HUES48 (cell line): ENCODE measurements around the gene UBR4.

ENCODE experiments used
- H3K27ac ChIP-seq: one replicate; pipeline ENCODE4 v1.7.0; 2013; ENCODE audit warnings: low read depth, low read length, inconsistent platforms
- H3K27me3 ChIP-seq: 2 replicates; pipeline ENCODE4 v1.6.1; 2013; ENCODE audit warnings: mild to moderate bottlenecking, low read length; ENCODE audit not compliant: control insufficient read depth, insufficient read depth
- H3K36me3 ChIP-seq: 2 replicates; pipeline ENCODE4 v1.6.1; 2013; ENCODE audit warnings: low read length; ENCODE audit not compliant: control insufficient read depth, insufficient read depth
- H3K4me1 ChIP-seq: 2 replicates; pipeline ENCODE4 v1.6.1; 2013; ENCODE audit warnings: mild to moderate bottlenecking, low read length; ENCODE audit not compliant: control insufficient read depth, insufficient read depth
- H3K4me3 ChIP-seq: 2 replicates; pipeline ENCODE4 v1.5.1; 2013; ENCODE audit warnings: mild to moderate bottlenecking, low read depth, low read length
- H3K9ac ChIP-seq: 2 replicates; pipeline ENCODE4 v1.6.1; 2013; ENCODE audit warnings: mild to moderate bottlenecking, low read depth, low read length, moderate library complexity
- H3K9me3 ChIP-seq: 2 replicates; pipeline ENCODE4 v1.6.1; 2013; ENCODE audit warnings: low read length; ENCODE audit not compliant: control insufficient read depth, insufficient read depth

UBR4 gene

DNA sequence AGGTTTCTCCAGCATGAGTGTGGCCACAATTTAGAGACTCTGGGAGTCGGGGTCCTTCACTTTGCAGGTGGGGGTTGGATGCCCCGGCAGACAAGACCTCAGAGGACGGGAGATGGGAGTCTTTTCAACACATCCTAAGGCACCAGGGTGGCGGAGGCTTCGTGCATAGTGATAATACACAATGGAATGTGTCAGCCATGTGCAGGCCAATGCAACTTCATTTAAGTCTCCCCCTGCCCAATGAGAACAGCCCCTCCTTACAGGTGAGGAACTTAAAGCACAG, 177.7 kb downstream of the UBR4 start:
- Histone ChIP-seq H3K27ac (no peak overlapping the region), H3K27me3 (no peaks in the 10 kb centered on the region), H3K36me3 (no peaks in the 10 kb centered on the region), H3K9me3 (no peaks in the 10 kb centered on the region), H3K4me1 (peaks cover 5% of the 10 kb centered on the region; the same call in 1 of the 2 replicates), H3K4me3 (no peak overlapping the region), H3K9ac (no peak overlapping the region)

DNA sequence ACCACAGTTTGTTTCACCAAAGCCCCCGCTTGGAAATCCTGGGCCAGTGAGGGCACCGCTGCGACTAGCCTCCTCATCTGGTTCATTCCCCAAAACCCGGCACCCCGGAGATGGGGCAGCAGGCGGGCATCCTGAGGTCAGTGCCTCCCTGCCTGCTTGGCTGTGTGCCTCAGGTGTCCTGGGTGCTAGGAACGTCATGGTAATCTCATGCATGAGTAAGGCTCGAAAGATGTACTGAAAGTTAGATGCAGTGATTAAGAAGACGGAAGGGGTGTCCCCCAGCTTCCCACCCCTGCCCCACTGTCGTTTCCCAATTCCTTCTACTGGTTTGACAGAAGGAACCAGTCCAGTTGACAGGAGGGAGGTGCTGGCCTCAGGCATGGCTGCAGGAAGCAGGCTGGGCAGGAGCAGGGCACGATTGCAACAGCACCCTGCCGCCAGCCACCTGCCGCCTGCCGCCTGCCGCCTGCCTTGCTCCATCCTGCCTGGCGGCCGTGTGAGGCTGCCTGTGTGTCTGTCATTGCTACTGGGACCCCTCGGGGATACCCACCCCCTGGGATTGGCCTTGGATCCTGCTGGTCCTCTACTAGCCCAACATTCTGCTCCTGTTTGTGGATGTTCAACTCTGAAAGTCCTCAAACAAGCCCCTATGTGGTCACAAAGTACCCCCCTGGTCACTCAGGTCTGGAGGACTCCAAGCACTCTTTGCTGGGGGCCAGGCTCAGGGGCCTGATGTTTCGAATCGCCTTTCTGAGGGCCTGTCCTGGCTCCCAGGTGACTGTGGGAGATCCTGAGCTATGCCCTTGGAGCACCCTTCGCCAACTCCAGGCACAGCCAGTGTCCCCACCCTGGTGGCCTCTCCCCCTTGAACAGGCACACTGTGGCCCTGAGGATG, 180.6 kb downstream of the UBR4 start:
- H3K27ac ChIP-seq = no peak overlapping the region
- no peaks in the 10 kb centered on the region for H3K27me3 ChIP-seq
- no peaks in the 10 kb centered on the region for H3K9me3 ChIP-seq
- H3K9ac ChIP-seq = no peak overlapping the region
- H3K36me3 ChIP-seq = no peaks in the 10 kb centered on the region
- H3K4me3 ChIP-seq = no peak overlapping the region
- peaks cover 5% of the 10 kb centered on the region; the same call in 1 of the 2 replicates for H3K4me1 ChIP-seq

DNA sequence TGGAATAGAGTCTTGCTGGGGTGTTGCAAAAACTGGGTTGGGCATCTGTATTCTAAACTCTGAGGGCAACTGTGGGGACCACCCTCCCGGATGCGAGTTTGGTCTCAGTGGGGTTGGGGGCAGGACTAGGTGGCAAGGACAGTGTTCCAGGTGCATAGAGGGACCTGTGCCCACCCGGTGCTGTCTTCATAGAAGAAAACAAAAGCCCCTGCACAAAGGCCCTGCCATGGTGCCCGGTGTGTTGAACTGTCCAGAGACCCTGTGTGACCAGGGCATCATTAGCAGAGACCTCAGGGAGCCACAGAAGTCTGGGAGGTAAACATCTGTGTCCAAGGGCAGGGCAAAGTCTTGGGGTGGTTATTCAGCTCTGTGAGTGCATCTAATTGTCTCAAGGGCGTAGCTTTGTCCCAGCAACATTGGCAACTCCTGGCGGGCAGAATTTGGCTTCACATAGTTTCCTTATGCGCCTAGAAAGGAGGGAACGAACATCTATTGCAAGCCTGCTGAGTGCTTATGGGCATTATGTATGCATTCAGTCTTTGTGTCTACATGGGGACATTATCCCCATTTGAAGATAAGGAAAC, 181.4 kb downstream of the UBR4 start:
- Histone ChIP-seq H3K9ac (no peak overlapping the region), H3K4me1 (0 out of 2 replicates have a peak, but pooled peaks cover 5% of the 10 kb centered on the region), H3K4me3 (no peak overlapping the region), H3K9me3 (no peaks in the 10 kb centered on the region), H3K27ac (no peak overlapping the region), H3K27me3 (no peaks in the 10 kb centered on the region), H3K36me3 (no peaks in the 10 kb centered on the region)

DNA sequence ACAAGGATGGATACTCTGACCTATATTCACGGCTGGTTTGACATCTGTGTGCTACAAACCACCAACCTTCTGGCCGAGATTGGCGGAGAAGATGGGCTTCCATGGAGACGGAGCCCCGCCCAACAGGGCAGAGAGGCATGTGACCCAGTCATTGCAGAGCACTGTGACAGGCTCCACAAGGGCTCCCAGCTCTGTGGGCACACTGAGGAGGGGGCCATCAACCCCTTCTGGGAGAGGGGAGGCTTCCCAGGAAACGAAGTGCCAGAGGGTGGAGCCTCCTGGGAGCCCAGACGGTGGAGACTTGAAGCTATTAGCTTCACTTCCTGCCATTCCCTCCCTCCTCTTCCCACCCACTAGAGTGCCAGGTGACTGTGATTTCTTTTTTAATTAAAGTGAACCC, 182.0 kb downstream of the UBR4 start:
- H3K4me1 ChIP-seq = 0 out of 2 replicates have a peak, but pooled peaks cover 5% of the 10 kb centered on the region
- no peaks in the 10 kb centered on the region for H3K36me3 ChIP-seq
- H3K27me3 ChIP-seq = no peaks in the 10 kb centered on the region
- H3K27ac ChIP-seq = no peak overlapping the region
- no peak overlapping the region for H3K4me3 ChIP-seq
- no peaks in the 10 kb centered on the region for H3K9me3 ChIP-seq
- H3K9ac ChIP-seq = no peak overlapping the region
